ENCODE measurements around the gene PER2.

The PER2 gene

GRCh38 chr2:238302087-238302486, 13.7 kb upstream of the PER2 start:
- TF ChIP-seq, protein P1, sequence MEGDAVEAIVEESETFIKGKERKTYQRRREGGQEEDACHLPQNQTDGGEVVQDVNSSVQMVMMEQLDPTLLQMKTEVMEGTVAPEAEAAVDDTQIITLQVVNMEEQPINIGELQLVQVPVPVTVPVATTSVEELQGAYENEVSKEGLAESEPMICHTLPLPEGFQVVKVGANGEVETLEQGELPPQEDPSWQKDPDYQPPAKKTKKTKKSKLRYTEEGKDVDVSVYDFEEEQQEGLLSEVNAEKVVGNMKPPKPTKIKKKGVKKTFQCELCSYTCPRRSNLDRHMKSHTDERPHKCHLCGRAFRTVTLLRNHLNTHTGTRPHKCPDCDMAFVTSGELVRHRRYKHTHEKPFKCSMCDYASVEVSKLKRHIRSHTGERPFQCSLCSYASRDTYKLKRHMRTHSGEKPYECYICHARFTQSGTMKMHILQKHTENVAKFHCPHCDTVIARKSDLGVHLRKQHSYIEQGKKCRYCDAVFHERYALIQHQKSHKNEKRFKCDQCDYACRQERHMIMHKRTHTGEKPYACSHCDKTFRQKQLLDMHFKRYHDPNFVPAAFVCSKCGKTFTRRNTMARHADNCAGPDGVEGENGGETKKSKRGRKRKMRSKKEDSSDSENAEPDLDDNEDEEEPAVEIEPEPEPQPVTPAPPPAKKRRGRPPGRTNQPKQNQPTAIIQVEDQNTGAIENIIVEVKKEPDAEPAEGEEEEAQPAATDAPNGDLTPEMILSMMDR (IDR thresholded peaks at IDR 0.05; ENCODE audit: control insufficient read depth, extremely low read depth, insufficient read depth), result no peak
- no peak for DNase-seq (ENCODE audit: low read depth)
- H3K4me3 ChIP-seq (ENCODE audit: low read depth, low read length), result no peak overlapping the region

DNA sequence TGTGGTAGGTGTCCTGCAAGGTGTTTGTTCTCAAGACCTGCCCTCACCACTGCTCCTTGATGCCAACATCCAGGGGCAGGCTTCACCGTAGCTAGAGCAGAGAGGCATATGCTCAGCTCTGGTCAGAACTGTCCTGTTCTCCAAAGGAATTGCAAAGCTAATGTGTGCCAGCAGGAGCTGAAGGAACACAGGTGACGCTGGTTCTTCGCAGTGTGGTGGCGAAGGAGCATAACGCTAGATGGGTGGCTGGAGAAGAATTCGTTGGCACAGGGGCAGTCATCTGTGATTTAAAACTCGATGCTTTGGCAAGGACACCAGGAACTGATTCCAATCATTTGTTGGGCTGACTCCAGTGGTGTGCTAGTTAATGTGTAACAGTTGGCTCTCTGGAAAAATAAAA, 11.4 kb upstream of the PER2 start:
- TF ChIP-seq, protein P1 (IDR thresholded peaks at IDR 0.05; ENCODE audit: control insufficient read depth, extremely low read depth, insufficient read depth), result 0 out of 2 replicates have a peak, but pooled peaks have one; percentile 6
- 0 out of 2 replicates have a peak overlapping the region, but pooled peaks have one; percentile 0 for H3K4me3 ChIP-seq (ENCODE audit: low read depth, low read length)
- peak; percentile 85 for DNase-seq (ENCODE audit: low read depth)

GRCh38 chr2:238296638-238297457, 8.4 kb upstream of the PER2 start:
- no peak for DNase-seq (ENCODE audit: low read depth)
- H3K4me3 ChIP-seq (ENCODE audit: low read depth, low read length), result no peak overlapping the region
- TF ChIP-seq, protein P1 (IDR thresholded peaks at IDR 0.05; ENCODE audit: control insufficient read depth, extremely low read depth, insufficient read depth), result no peak

DNA sequence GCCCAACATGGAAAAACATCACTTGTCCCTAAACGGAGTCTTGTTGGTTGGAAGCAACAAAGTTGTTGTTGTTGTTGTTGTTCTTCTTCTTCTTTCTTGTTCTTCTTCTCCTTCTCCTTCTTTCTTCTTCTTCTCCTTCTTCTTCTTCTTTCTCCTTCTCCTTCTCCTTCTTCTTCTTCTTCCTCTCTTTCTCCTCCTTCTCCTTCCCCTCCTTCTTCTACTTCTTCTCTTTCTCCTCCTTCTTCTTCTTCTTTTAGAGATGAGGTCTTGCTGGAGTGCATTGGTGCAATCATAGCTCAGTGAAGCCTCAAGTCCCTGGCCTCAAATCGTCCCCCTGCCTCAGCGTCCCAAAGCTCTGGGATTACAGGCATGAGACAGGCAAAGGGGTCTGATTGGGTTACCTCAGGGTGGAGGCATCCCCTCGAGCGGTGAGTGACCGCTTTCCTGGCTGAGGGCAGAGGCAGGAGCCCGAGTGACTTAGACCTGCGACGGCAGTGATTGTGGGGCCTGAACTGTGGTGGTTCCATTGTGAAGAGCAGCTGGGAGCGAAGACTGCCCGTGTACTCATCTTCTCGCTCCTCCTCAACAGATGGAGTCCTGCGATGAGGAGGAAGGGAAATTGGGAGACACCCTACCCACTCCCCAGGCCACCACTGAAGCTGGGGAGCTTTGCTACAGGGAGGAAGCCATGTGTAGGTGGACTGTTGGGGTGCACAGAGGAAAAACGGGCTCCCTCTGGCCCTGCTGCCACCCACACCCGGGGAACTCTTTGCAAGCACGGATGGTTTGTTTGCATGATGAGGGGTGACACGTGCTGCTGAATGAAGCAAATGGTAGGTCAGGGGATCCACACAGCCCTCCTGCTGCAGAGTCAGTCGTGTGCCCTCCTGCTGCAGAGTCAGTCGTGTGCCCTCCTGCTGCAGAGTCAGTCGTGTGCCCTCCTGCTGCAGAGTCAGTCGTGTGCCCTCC, 7.0 kb upstream of the PER2 start:
- no peak for DNase-seq (ENCODE audit: low read depth)
- no peak overlapping the region for H3K4me3 ChIP-seq (ENCODE audit: low read depth, low read length)
- TF ChIP-seq, protein P1 (IDR thresholded peaks at IDR 0.05; ENCODE audit: control insufficient read depth, extremely low read depth, insufficient read depth), result no peak

GRCh38 chr2:238294393-238295143, 6.2 kb upstream of the PER2 start:
- TF ChIP-seq, protein P1 (IDR thresholded peaks at IDR 0.05; ENCODE audit: control insufficient read depth, extremely low read depth, insufficient read depth), result no peak
- H3K4me3 ChIP-seq (ENCODE audit: low read depth, low read length), result no peak overlapping the region
- no peak for DNase-seq (ENCODE audit: low read depth)

GRCh38 chr2:238294046-238294392, 5.6 kb upstream of the PER2 start:
- TF ChIP-seq, protein P1 (IDR thresholded peaks at IDR 0.05; ENCODE audit: control insufficient read depth, extremely low read depth, insufficient read depth), result no peak
- no peak for DNase-seq (ENCODE audit: low read depth)
- no peak overlapping the region for H3K4me3 ChIP-seq (ENCODE audit: low read depth, low read length)

Measured in LNCaP clone FGC (cell line).